Ishikawa (cell line): ENCODE measurements around the gene COL24A1.

Source experiments
- CEBPB ChIP-seq: IDR thresholded peaks from 2 replicates; pipeline ENCODE4 v1.6.1; 2012
- CREB1 ChIP-seq: IDR thresholded peaks from 2 replicates; pipeline ENCODE4 v1.6.1; 2012; ENCODE audit warnings: low read depth
- EGR1 ChIP-seq: IDR thresholded peaks from 2 replicates; pipeline ENCODE4 v1.6.1; 2012
- EP300 ChIP-seq: IDR thresholded peaks from 2 replicates; pipeline ENCODE4 v1.6.1; 2012; ENCODE audit warnings: borderline replicate concordance
- MAX ChIP-seq: IDR thresholded peaks from 2 replicates; pipeline ENCODE4 v1.6.1; 2012
- RAD21 ChIP-seq: IDR thresholded peaks from 2 replicates; pipeline ENCODE4 v1.6.1; 2012; ENCODE audit warnings: low read depth
- REST ChIP-seq: IDR thresholded peaks from 2 replicates; pipeline ENCODE4 v1.6.1; 2012; ENCODE audit warnings: low read depth, mild to moderate bottlenecking
- TAF1 ChIP-seq: IDR thresholded peaks from 2 replicates; pipeline ENCODE4 v1.6.1; 2012; ENCODE audit warnings: low read depth, mild to moderate bottlenecking
- TCF12 ChIP-seq: IDR thresholded peaks from 2 replicates; pipeline ENCODE4 v1.6.1; 2012; ENCODE audit warnings: low read depth
- TEAD4 ChIP-seq: IDR thresholded peaks from 2 replicates; pipeline ENCODE4 v1.6.1; 2012

GRCh38 chr1:85838238-85838637, 318.3 kb downstream of the COL24A1 start:
- TF ChIP-seq RAD21 (no peak), REST (no peak), CEBPB (no peak), CREB1 (no peak), EP300 (no peak), TCF12 (no peak), TAF1 (no peak), TEAD4 (no peak), MAX (no peak), EGR1 (no peak)
